ENCODE data around the gene SCARF1.

Gene SCARF1

DNA sequence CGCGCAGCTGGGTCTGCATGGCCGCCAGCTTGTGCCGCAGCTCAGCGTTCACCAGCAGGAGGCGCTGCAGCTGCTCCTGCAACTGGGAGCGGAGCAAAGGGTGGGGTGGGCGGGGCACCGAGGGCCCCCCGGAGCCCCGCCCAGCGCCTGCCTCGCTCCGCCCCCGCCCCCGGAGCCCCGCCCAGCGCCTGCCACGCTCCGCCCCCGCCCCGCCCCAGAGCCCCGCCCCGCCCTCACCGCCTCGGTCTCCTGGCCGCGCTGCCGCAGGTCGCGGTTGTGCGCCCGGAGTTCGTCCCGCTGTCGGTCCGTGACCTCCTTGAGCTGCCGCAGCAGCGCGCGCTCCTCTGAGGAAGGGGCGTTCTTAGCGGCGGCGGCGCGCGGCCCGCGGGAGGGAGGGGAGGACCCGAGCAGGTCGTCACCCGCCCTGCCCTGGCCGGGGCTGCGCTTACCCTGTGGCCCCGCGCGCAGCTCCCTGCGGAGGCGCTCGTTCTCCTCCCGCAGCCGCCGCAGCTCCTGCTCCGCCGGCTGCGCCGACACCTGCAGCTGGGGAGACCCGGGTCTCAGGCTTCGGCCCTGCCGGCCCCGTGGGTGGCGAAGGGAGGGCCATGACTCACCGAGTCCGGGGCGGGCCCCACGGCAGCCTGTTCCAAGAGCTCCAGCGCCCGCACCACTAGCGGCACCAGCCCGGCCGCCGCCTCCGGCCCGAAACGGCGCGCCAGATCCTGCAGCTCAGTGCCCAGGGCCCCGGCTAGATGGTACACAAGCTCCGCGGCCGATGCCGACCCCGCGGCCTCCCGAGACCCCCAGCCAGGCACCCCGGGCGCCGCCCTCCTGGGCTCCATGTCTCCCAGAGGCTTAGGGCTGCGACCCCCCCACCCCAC is 3.7 kb upstream of the SCARF1 start (continued):
- TF ChIP-seq, protein P1, sequence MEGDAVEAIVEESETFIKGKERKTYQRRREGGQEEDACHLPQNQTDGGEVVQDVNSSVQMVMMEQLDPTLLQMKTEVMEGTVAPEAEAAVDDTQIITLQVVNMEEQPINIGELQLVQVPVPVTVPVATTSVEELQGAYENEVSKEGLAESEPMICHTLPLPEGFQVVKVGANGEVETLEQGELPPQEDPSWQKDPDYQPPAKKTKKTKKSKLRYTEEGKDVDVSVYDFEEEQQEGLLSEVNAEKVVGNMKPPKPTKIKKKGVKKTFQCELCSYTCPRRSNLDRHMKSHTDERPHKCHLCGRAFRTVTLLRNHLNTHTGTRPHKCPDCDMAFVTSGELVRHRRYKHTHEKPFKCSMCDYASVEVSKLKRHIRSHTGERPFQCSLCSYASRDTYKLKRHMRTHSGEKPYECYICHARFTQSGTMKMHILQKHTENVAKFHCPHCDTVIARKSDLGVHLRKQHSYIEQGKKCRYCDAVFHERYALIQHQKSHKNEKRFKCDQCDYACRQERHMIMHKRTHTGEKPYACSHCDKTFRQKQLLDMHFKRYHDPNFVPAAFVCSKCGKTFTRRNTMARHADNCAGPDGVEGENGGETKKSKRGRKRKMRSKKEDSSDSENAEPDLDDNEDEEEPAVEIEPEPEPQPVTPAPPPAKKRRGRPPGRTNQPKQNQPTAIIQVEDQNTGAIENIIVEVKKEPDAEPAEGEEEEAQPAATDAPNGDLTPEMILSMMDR (tag by site-specific recombination; IDR thresholded peaks at IDR 0.05) = peak; percentile 23
- TF ChIP-seq ZBTB8A (tag by site-specific recombination; IDR thresholded peaks at IDR 0.05) = peak; percentile 87
- TF ChIP-seq ZNF791 (tag by site-specific recombination; IDR thresholded peaks at IDR 0.05) = no peak
- TF ChIP-seq ZNF16 (tag by site-specific recombination; IDR thresholded peaks at IDR 0.05; ENCODE audit: low read depth) = no peak
- TF ChIP-seq, protein P2, sequence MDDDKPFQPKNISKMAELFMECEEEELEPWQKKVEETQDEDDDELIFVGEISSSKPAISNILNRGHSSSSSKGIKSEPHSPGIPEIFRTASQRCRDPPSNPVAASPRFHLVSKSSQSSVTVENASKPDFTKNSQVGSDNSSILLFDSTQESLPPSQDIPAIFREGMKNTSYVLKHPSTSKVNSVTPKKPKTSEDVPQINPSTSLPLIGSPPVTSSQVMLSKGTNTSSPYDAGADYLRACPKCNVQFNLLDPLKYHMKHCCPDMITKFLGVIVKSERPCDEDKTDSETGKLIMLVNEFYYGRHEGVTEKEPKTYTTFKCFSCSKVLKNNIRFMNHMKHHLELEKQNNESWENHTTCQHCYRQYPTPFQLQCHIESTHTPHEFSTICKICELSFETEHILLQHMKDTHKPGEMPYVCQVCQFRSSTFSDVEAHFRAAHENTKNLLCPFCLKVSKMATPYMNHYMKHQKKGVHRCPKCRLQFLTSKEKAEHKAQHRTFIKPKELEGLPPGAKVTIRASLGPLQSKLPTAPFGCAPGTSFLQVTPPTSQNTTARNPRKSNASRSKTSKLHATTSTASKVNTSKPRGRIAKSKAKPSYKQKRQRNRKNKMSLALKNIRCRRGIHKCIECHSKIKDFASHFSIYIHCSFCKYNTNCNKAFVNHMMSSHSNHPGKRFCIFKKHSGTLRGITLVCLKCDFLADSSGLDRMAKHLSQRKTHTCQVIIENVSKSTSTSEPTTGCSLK (tag by site-specific recombination; IDR thresholded peaks at IDR 0.05) = no peak
- TF ChIP-seq ZNF544 (tag by site-specific recombination; IDR thresholded peaks at IDR 0.05) = no peak
- TF ChIP-seq ZBTB7A (tag by site-specific recombination; IDR thresholded peaks at IDR 0.05; ENCODE audit: low read depth) = no peak; the same call in 1 of the 2 replicates
- no peak for TF ChIP-seq GLI2 (tag by site-specific recombination; IDR thresholded peaks at IDR 0.05; ENCODE audit: borderline replicate concordance, low read depth)
- no peak; the same call in 1 of the 2 replicates for TF ChIP-seq ZSCAN23 (tag by site-specific recombination; IDR thresholded peaks at IDR 0.05)
- TF ChIP-seq ZNF175 (tag by site-specific recombination; IDR thresholded peaks at IDR 0.05) = no peak
- TF ChIP-seq ZNF423 (tag by site-specific recombination; IDR thresholded peaks at IDR 0.05) = peak; percentile 73
- no peak for TF ChIP-seq ZNF416 (tag by site-specific recombination; IDR thresholded peaks at IDR 0.05)
- TF ChIP-seq, protein P3, sequence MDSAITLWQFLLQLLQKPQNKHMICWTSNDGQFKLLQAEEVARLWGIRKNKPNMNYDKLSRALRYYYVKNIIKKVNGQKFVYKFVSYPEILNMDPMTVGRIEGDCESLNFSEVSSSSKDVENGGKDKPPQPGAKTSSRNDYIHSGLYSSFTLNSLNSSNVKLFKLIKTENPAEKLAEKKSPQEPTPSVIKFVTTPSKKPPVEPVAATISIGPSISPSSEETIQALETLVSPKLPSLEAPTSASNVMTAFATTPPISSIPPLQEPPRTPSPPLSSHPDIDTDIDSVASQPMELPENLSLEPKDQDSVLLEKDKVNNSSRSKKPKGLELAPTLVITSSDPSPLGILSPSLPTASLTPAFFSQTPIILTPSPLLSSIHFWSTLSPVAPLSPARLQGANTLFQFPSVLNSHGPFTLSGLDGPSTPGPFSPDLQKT (IDR thresholded peaks at IDR 0.05; ENCODE audit: borderline replicate concordance, low read depth, low read length) = no peak
- no peak for TF ChIP-seq ZNF214 (tag by site-specific recombination; IDR thresholded peaks at IDR 0.05; ENCODE audit: borderline replicate concordance)
- no peak for TF ChIP-seq ZNF114 (tag by site-specific recombination; IDR thresholded peaks at IDR 0.05)
- TF ChIP-seq, protein P4, sequence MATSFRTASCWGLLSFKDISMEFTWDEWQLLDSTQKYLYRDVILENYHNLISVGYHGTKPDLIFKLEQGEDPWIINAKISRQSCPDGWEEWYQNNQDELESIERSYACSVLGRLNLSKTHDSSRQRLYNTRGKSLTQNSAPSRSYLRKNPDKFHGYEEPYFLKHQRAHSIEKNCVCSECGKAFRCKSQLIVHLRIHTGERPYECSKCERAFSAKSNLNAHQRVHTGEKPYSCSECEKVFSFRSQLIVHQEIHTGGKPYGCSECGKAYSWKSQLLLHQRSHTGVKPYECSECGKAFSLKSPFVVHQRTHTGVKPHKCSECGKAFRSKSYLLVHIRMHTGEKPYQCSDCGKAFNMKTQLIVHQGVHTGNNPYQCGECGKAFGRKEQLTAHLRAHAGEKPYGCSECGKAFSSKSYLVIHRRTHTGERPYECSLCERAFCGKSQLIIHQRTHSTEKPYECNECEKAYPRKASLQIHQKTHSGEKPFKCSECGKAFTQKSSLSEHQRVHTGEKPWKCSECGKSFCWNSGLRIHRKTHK (tag by site-specific recombination; IDR thresholded peaks at IDR 0.05) = no peak
- no peak for TF ChIP-seq ZNF701 (tag by site-specific recombination; IDR thresholded peaks at IDR 0.05)
- TF ChIP-seq IKZF3 (tag by site-specific recombination; IDR thresholded peaks at IDR 0.05) = no peak
- TF ChIP-seq, protein P5, sequence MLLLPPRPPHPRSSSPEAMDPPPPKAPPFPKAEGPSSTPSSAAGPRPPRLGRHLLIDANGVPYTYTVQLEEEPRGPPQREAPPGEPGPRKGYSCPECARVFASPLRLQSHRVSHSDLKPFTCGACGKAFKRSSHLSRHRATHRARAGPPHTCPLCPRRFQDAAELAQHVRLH (tag by site-specific recombination; IDR thresholded peaks at IDR 0.05) = no peak
- TF ChIP-seq SCRT1 (tag by site-specific recombination; IDR thresholded peaks at IDR 0.05; ENCODE audit: borderline replicate concordance) = no peak
- peak; percentile 2; the same call in 1 of the 2 replicates for TF ChIP-seq ZBTB17 (tag by site-specific recombination; IDR thresholded peaks at IDR 0.05)
- TF ChIP-seq, protein P6, sequence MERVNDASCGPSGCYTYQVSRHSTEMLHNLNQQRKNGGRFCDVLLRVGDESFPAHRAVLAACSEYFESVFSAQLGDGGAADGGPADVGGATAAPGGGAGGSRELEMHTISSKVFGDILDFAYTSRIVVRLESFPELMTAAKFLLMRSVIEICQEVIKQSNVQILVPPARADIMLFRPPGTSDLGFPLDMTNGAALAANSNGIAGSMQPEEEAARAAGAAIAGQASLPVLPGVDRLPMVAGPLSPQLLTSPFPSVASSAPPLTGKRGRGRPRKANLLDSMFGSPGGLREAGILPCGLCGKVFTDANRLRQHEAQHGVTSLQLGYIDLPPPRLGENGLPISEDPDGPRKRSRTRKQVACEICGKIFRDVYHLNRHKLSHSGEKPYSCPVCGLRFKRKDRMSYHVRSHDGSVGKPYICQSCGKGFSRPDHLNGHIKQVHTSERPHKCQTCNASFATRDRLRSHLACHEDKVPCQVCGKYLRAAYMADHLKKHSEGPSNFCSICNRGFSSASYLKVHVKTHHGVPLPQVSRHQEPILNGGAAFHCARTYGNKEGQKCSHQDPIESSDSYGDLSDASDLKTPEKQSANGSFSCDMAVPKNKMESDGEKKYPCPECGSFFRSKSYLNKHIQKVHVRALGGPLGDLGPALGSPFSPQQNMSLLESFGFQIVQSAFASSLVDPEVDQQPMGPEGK (tag by site-specific recombination; IDR thresholded peaks at IDR 0.05) = peak; percentile 92
- 0 out of 2 replicates have a peak, but pooled peaks have one; percentile 56 for TF ChIP-seq ZBTB1 (tag by site-specific recombination; IDR thresholded peaks at IDR 0.05)
- TF ChIP-seq ZNF776 (tag by site-specific recombination; IDR thresholded peaks at IDR 0.05; ENCODE audit: borderline replicate concordance) = no peak
- TF ChIP-seq ZFP3 (tag by site-specific recombination; IDR thresholded peaks at IDR 0.05; ENCODE audit: low read depth) = no peak
- no peak for TF ChIP-seq ZNF155 (tag by site-specific recombination; IDR thresholded peaks at IDR 0.05)
- TF ChIP-seq REPIN1 (tag by site-specific recombination; IDR thresholded peaks at IDR 0.05; ENCODE audit: low read depth) = no peak
- TF ChIP-seq, protein P7, sequence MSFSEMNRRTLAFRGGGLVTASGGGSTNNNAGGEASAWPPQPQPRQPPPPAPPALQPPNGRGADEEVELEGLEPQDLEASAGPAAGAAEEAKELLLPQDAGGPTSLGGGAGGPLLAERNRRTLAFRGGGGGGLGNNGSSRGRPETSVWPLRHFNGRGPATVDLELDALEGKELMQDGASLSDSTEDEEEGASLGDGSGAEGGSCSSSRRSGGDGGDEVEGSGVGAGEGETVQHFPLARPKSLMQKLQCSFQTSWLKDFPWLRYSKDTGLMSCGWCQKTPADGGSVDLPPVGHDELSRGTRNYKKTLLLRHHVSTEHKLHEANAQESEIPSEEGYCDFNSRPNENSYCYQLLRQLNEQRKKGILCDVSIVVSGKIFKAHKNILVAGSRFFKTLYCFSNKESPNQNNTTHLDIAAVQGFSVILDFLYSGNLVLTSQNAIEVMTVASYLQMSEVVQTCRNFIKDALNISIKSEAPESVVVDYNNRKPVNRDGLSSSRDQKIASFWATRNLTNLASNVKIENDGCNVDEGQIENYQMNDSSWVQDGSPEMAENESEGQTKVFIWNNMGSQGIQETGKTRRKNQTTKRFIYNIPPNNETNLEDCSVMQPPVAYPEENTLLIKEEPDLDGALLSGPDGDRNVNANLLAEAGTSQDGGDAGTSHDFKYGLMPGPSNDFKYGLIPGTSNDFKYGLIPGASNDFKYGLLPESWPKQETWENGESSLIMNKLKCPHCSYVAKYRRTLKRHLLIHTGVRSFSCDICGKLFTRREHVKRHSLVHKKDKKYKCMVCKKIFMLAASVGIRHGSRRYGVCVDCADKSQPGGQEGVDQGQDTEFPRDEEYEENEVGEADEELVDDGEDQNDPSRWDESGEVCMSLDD (tag by site-specific recombination; IDR thresholded peaks at IDR 0.05) = no peak; the same call in 1 of the 2 replicates
